Lung (tissue), 12 donors: ENCODE measurements around the gene MEPCE. TPM values are rescaled to one million over a fixed set of nuclear protein-coding genes. Genes with fewer than 3 reads are reported as not detected.

ENCODE experiments used
- ATAC-seq: fragments of 200-7000 bp; cut with Tn5 transposase; one replicate; pipeline ENCODE4 v1.9.1; 2020; ENCODE audit warnings: moderate number of reproducible peaks; ENCODE audit not compliant: insufficient read depth, low FRiP score
- DNase-seq, 3 donors: peaks; one replicate each; pipeline ENCODE4 v3.0.0-alpha.2; 2013 to 2017
- H3K27ac ChIP-seq, 2 donors: one replicate each; pipeline ENCODE4 v1.5.1; 2013; ENCODE audit warnings: mild to moderate bottlenecking in 2 of 2, moderate library complexity in 2 of 2, control low read depth in 1 of 2, inconsistent platforms in 1 of 2, low read depth in 1 of 2, low read length in 1 of 2
- H3K27me3 ChIP-seq, 3 donors: one replicate each; pipeline ENCODE4 v1.5.1; 2013; ENCODE audit warnings: low read length in 2 of 3; ENCODE audit not compliant: control insufficient read depth in 3 of 3, insufficient read depth in 3 of 3
- H3K36me3 ChIP-seq, 4 donors: one replicate each; pipeline ENCODE4 v1.5.1; 2013; ENCODE audit warnings: low read length in 4 of 4, mild to moderate bottlenecking in 1 of 4, moderate library complexity in 1 of 4; ENCODE audit not compliant: control insufficient read depth in 4 of 4, insufficient read depth in 4 of 4
- H3K4me1 ChIP-seq, 5 donors: one replicate each; pipeline ENCODE4 v1.5.1; 2013; ENCODE audit warnings: low read length in 5 of 5, mild to moderate bottlenecking in 2 of 5, moderate library complexity in 1 of 5; ENCODE audit not compliant: control insufficient read depth in 5 of 5, insufficient read depth in 5 of 5
- H3K4me3 ChIP-seq: one replicate; pipeline ENCODE4 v1.5.1; 2013; ENCODE audit warnings: mild to moderate bottlenecking, control low read depth, moderate library complexity
- H3K9ac ChIP-seq, 2 donors: one replicate each; pipeline ENCODE4 v1.5.1; 2013; ENCODE audit warnings: low read length in 2 of 2, control low read depth in 1 of 2; ENCODE audit not compliant: insufficient read depth in 1 of 2
- H3K9me3 ChIP-seq, 4 donors: one replicate each; pipeline ENCODE4 v1.5.1; 2013; ENCODE audit warnings: low read length in 3 of 4, mild to moderate bottlenecking in 1 of 4, moderate library complexity in 1 of 4; ENCODE audit not compliant: control insufficient read depth in 4 of 4, insufficient read depth in 3 of 4
- WGBS, 2 donors: extraction: QIAGEN DNeasy Blood & Tissue Kit; methylation state at CpG; one replicate each; pipeline ENCODE4 v1.1.7; 2013; 5-methylcytosine and 5-hydroxymethylcytosine counted together
- polyA plus RNA-seq, 2 donors: library from polyadenylated mRNA; stranded (reverse); fragments of 200-250 nt; gene quantifications; one replicate each; pipeline ENCODE4 v1.2.1, GENCODE V29; 2013
- total RNA-seq, 2 donors: library from RNA; depleted of rRNA in 1 of 2; stranded (reverse); fragments of >200 nt in 1 of 2; gene quantifications; one replicate each; pipeline ENCODE4 v1.2.1, GENCODE V29; 2014 to 2021
- TF ChIP-seq, protein P1 (sequence below): IDR thresholded peaks from 2 replicates; pipeline ENCODE4 v1.5.1; 2012; ENCODE audit warnings: mild to moderate bottlenecking; ENCODE audit errors: control extremely low read depth, extremely low read depth
- donor health status: control.
- donor health status: control.
- donor health status: Bipolar disorder and iron deficiency.
- donor health status: healthy.
- donor health status: DM: yes; HTN: yes; CAD: no.

MEPCE gene
- total and polyA plus RNA-seq, 4 donors: 25.6 to 38.7 (median 29.1) TPM

DNA sequence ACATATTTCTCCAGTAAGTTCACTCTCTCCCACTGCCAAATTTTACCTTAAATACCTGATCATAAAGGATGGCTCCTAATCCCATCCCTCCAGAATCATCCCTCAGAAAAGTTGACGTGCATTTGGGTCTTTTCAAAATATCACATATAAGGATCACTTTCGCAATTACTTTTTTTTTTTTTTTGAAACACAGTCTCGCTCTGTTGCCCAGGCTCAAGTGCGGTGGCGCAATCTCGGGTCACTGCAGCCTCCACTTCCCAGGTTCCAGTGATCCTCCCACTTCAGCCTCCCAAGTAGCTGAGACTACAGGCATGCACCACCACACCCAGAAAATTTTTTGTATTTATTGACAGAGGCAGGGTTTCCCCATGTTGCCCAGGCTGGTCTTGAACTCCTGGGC is 18.5 kb upstream of the MEPCE start:
- no peak for DNase-seq
- H3K27ac ChIP-seq: no peak overlapping the region
- H3K36me3 ChIP-seq: no peaks in the 10 kb centered on the region
- 81 to 89% methylated on average over 6 of the region's 6 CpGs for WGBS, 2 donors
- H3K9ac ChIP-seq: no peak overlapping the region
- TF ChIP-seq, protein P1, sequence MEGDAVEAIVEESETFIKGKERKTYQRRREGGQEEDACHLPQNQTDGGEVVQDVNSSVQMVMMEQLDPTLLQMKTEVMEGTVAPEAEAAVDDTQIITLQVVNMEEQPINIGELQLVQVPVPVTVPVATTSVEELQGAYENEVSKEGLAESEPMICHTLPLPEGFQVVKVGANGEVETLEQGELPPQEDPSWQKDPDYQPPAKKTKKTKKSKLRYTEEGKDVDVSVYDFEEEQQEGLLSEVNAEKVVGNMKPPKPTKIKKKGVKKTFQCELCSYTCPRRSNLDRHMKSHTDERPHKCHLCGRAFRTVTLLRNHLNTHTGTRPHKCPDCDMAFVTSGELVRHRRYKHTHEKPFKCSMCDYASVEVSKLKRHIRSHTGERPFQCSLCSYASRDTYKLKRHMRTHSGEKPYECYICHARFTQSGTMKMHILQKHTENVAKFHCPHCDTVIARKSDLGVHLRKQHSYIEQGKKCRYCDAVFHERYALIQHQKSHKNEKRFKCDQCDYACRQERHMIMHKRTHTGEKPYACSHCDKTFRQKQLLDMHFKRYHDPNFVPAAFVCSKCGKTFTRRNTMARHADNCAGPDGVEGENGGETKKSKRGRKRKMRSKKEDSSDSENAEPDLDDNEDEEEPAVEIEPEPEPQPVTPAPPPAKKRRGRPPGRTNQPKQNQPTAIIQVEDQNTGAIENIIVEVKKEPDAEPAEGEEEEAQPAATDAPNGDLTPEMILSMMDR: no peak
- no peak overlapping the region for H3K4me3 ChIP-seq
- no peaks in the 10 kb centered on the region for H3K27me3 ChIP-seq
- H3K9me3 ChIP-seq: no peaks in the 10 kb centered on the region
- no peaks in the 10 kb centered on the region for H3K4me1 ChIP-seq
- no peak for ATAC-seq

DNA sequence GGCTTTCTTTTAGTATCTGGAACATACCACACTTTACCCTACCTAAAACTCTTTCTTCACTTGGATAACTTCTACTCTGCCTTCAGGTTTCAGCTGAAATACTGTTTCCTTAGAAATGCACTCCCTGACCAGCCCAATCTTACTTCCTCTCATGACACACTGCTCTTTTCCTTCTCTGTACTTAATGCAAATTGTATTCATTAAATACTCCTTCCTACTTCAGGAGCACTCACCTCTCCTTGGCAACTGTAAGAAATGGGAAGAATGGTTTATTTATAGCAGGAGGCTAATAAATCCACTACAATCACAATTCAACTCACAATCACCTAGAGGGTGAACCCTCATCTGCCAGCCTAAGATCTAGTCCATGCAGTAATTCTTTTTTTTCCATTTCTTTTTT is 16.3 kb upstream of the MEPCE start:
- no peak for DNase-seq
- Histone ChIP-seq H3K4me3 (no peak overlapping the region), H3K27me3 (no peaks in the 10 kb centered on the region), H3K36me3 (no peaks in the 10 kb centered on the region), H3K27ac (no peak overlapping the region), H3K9ac (no peak overlapping the region), H3K4me1 (no peaks in the 10 kb centered on the region), H3K9me3 (no peaks in the 10 kb centered on the region)
- TF ChIP-seq, protein P1: no peak
- no peak for ATAC-seq

DNA sequence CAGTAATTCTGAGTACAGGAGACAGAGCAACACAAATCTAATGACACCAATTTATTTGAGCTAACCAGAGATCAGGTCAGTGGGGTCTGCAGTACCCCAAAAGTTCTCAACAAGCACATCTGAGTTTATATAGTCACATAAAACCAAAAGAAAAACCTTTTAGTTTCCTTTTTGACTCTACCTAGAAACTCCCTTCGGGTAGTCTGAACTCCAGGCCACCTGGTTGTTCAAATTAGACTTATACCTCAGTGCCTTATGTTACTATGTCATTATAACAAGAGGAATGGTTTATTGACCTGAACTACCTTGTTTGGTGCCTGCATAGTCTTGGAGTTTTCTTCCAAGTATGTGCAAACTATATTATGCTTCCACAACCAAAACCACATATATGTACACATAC is 15.7 kb upstream of the MEPCE start:
- no peaks in the 10 kb centered on the region for H3K9me3 ChIP-seq
- WGBS, 2 donors: 82 to 93% methylated on average over 1 of the region's 1 CpG
- no peak overlapping the region for H3K27ac ChIP-seq
- H3K9ac ChIP-seq: no peak overlapping the region
- DNase-seq (no peak), ATAC-seq (no peak)
- H3K4me1 ChIP-seq: no peaks in the 10 kb centered on the region
- TF ChIP-seq, protein P1: no peak
- H3K36me3 ChIP-seq: no peaks in the 10 kb centered on the region
- no peak overlapping the region for H3K4me3 ChIP-seq
- no peaks in the 10 kb centered on the region for H3K27me3 ChIP-seq

DNA sequence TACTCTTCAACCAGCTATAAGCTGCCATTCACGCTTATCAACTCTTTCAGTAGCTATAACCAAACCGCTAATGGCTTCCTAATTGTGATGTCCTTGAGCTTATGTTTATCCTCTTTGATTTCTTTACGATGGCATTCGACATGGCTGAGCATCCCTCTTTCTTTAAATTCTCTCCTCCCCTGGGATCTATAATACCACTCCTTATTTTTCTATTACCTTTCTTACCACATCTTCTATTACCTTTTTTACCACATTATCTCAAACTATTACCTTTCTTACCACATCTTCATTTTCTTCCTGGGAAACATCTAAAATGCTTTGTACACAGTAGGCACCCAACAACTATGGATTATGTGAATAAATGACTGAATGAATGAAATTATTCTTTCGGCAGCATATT is 14.2 kb upstream of the MEPCE start:
- DNase-seq (no peak), ATAC-seq (no peak)
- H3K36me3 ChIP-seq: no peaks in the 10 kb centered on the region
- TF ChIP-seq, protein P1: no peak
- no peaks in the 10 kb centered on the region for H3K9me3 ChIP-seq
- H3K27me3 ChIP-seq: no peaks in the 10 kb centered on the region
- H3K4me1 ChIP-seq: no peaks in the 10 kb centered on the region
- WGBS, 2 donors: 93 to 97% methylated on average over 5 of the region's 5 CpGs
- no peak overlapping the region for H3K9ac ChIP-seq
- no peak overlapping the region for H3K27ac ChIP-seq
- H3K4me3 ChIP-seq: no peak overlapping the region
